HEK293 (cell line): Measurements from ENCODE around the gene UBE3A.
"Not testable (repeated sequence)": the region's sequence is repeated elsewhere in the genome, so short reads cannot be mapped to it uniquely, and the experiment has no call there.

ENCODE experiments used
- CTCF ChIA-PET: fragments of 350-600 bp; formaldehyde crosslinking; extraction: SDS; loops from one replicate; lab custom pipeline; 2021; ENCODE audit warnings: antibody characterized with exemption; lab: Yijun Ruan, JAX
- POLR2A ChIA-PET: fragments of 300-600 bp; formaldehyde crosslinking; extraction: SDS; loops from one replicate; lab custom pipeline; 2020; ENCODE audit warnings: antibody characterized with exemption, inconsistent platforms; lab: Yijun Ruan, JAX
- H3K27ac ChIP-seq: fragments of 200-500 bp; sonication (Bioruptor generic); 2 replicates; pipeline ENCODE4 v1.5.1; 2014; ENCODE audit warnings: low read depth, low read length, control low read depth, inconsistent platforms; ENCODE audit errors: extremely low read depth
- H3K36me3 ChIP-seq, 2 experiments: fragments of 200-500 bp in 1 of 2; sonication (Bioruptor generic) in 1 of 2; 1 replicate in 1 of 2; 2 replicates in 1 of 2; pipeline ENCODE4 v1.5.1; 2014 to 2017; ENCODE audit warnings: inconsistent platforms in 2 of 2, low read length in 2 of 2; ENCODE audit not compliant: control insufficient read depth in 2 of 2, insufficient read depth in 1 of 2
- H3K4me1 ChIP-seq: fragments of 200-500 bp; sonication (Bioruptor generic); 2 replicates; pipeline ENCODE4 v1.5.1; 2014; ENCODE audit warnings: mild to moderate bottlenecking, low read length, inconsistent platforms; ENCODE audit not compliant: control insufficient read depth, insufficient read depth
- H3K4me3 ChIP-seq: 2 replicates; pipeline ENCODE4 v1.5.1; 2011; ENCODE audit warnings: low read depth, mild to moderate bottlenecking, control low read depth, low read length, moderate library complexity
- H3K9me3 ChIP-seq: fragments of 200-500 bp; sonication (Bioruptor generic); 2 replicates; pipeline ENCODE4 v1.5.1; 2014; ENCODE audit warnings: low read depth, low read length, inconsistent platforms; ENCODE audit not compliant: control insufficient read depth, insufficient read depth
- GLIS2 ChIP-seq: fragments of 450-650 bp; formaldehyde crosslinking; IDR thresholded peaks from 2 replicates; pipeline ENCODE4 v1.5.1; 2016; ENCODE audit warnings: missing biosample characterization, missing genetic modification characterization
- HOXC10 ChIP-seq: sonication (generic); formaldehyde crosslinking; IDR thresholded peaks from 2 replicates; pipeline ENCODE4 v1.8.1; 2023; ENCODE audit warnings: mild to moderate bottlenecking, missing genetic modification reagents
- OSR2 ChIP-seq: fragments of 450-650 bp; formaldehyde crosslinking; IDR thresholded peaks from 2 replicates; pipeline ENCODE4 v1.5.1; 2016; ENCODE audit warnings: missing biosample characterization, missing genetic modification characterization
- PRDM10 ChIP-seq: fragments of 450-650 bp; formaldehyde crosslinking; IDR thresholded peaks from 2 replicates; pipeline ENCODE4 v1.5.1; 2016; ENCODE audit warnings: missing biosample characterization, missing genetic modification characterization
- ZFP37 ChIP-seq: fragments of 450-650 bp; formaldehyde crosslinking; IDR thresholded peaks from 2 replicates; pipeline ENCODE4 v1.5.1; 2016; ENCODE audit warnings: missing biosample characterization, missing genetic modification characterization
- ZNF112 ChIP-seq: fragments of 450-650 bp; formaldehyde crosslinking; IDR thresholded peaks from 2 replicates; pipeline ENCODE4 v1.5.0; 2017; ENCODE audit warnings: missing biosample characterization, missing genetic modification characterization
- ZNF138 ChIP-seq: fragments of 450-650 bp; formaldehyde crosslinking; IDR thresholded peaks from 2 replicates; pipeline ENCODE4 v1.5.1; 2016; ENCODE audit warnings: missing biosample characterization, missing genetic modification characterization, borderline replicate concordance
- ZNF146 ChIP-seq: fragments of 450-650 bp; formaldehyde crosslinking; IDR thresholded peaks from 2 replicates; pipeline ENCODE4 v1.5.1; 2016; ENCODE audit warnings: missing biosample characterization, missing genetic modification characterization
- ZNF239 ChIP-seq: fragments of 450-650 bp; formaldehyde crosslinking; IDR thresholded peaks from 2 replicates; pipeline ENCODE4 v1.5.1; 2016; ENCODE audit warnings: missing biosample characterization, missing genetic modification characterization
- ZNF416 ChIP-seq: fragments of 450-650 bp; formaldehyde crosslinking; IDR thresholded peaks from 2 replicates; pipeline ENCODE4 v1.5.1; 2016; ENCODE audit warnings: missing biosample characterization, missing genetic modification characterization
- ZNF513 ChIP-seq: fragments of 450-650 bp; IDR thresholded peaks from 2 replicates; pipeline ENCODE4 v1.5.1; 2018; ENCODE audit warnings: missing biosample characterization, missing genetic modification characterization
- ZNF670 ChIP-seq: fragments of 450-650 bp; formaldehyde crosslinking; IDR thresholded peaks from 2 replicates; pipeline ENCODE4 v1.5.1; 2016; ENCODE audit warnings: missing biosample characterization, missing genetic modification characterization, low read depth
- ZNF707 ChIP-seq: fragments of 450-650 bp; formaldehyde crosslinking; IDR thresholded peaks from 2 replicates; pipeline ENCODE4 v1.5.1; 2016; ENCODE audit warnings: missing biosample characterization, missing genetic modification characterization
- ZSCAN16 ChIP-seq: fragments of 450-650 bp; formaldehyde crosslinking; IDR thresholded peaks from 2 replicates; pipeline ENCODE4 v1.5.1; 2016; ENCODE audit warnings: missing biosample characterization, missing genetic modification characterization
- TF ChIP-seq, protein P1 (sequence below): fragments of 450-650 bp; IDR thresholded peaks from 2 replicates; pipeline ENCODE4 v1.5.1; 2018; ENCODE audit warnings: missing biosample characterization, mild to moderate bottlenecking, missing genetic modification characterization
- TF ChIP-seq, protein P2 (sequence below): fragments of 450-650 bp; formaldehyde crosslinking; IDR thresholded peaks from 2 replicates; pipeline ENCODE4 v1.5.1; 2016; ENCODE audit warnings: missing biosample characterization, missing genetic modification characterization

UBE3A gene

DNA sequence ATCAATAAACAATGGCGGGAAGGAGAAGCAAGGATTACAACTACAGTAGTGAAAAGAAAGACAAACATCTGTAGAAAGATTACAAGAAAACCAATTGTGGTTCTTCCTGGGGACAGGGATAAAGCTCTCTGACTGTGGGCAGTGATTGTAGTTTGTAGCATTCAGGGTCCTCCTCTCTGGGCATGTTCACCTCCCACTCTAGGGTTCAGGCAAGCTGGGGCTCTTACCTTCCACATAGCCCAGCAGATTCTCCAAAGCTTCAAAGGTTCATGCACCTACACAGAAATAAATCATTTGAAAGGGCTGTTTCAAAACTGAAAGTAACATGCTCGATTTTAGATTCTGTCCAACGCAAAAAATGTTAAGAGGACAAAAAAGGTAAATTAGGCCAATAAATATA is 17.4 kb upstream of the UBE3A start (continued):
- TF ChIP-seq GLIS2 (tag by site-specific recombination) = no peak
- TF ChIP-seq ZNF112 = no peak
- no peak for TF ChIP-seq HOXC10
- TF ChIP-seq, protein P1, sequence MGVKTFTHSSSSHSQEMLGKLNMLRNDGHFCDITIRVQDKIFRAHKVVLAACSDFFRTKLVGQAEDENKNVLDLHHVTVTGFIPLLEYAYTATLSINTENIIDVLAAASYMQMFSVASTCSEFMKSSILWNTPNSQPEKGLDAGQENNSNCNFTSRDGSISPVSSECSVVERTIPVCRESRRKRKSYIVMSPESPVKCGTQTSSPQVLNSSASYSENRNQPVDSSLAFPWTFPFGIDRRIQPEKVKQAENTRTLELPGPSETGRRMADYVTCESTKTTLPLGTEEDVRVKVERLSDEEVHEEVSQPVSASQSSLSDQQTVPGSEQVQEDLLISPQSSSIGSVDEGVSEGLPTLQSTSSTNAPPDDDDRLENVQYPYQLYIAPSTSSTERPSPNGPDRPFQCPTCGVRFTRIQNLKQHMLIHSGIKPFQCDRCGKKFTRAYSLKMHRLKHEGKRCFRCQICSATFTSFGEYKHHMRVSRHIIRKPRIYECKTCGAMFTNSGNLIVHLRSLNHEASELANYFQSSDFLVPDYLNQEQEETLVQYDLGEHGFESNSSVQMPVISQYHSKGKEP (tag by site-specific recombination) = no peak

GRCh38 chr15:25455226-25455625 is 16.4 kb upstream of the UBE3A start:
- Histone ChIP-seq H3K27ac (no peak overlapping the region), H3K4me3 (no peak overlapping the region), H3K9me3 (no peaks in the 10 kb centered on the region), H3K36me3 (no peaks in the 10 kb centered on the region), H3K4me1 (no peaks in the 10 kb centered on the region)
- no peak for TF ChIP-seq ZFP37 (tag by site-specific recombination)
- CTCF ChIA-PET = interaction anchor here (0.7 kb wide), 1 partner anchor 255 kb away, joined by 3 read pairs; no protein-coding TSS in a partner anchor
- POLR2A ChIA-PET = no interaction called here

- TF ChIP-seq PRDM10 (tag by site-specific recombination) (no peak), ZSCAN16 (tag by site-specific recombination) (no peak), OSR2 (no peak), ZNF513 (tag by site-specific recombination) (no peak), ZNF146 (tag by site-specific recombination) (no peak), ZNF670 (no peak), ZNF416 (tag by site-specific recombination) (no peak), ZNF239 (tag by site-specific recombination) (no peak), ZNF138 (tag by site-specific recombination) (no peak), ZNF707 (tag by site-specific recombination) (no peak)
- TF ChIP-seq, protein P2, sequence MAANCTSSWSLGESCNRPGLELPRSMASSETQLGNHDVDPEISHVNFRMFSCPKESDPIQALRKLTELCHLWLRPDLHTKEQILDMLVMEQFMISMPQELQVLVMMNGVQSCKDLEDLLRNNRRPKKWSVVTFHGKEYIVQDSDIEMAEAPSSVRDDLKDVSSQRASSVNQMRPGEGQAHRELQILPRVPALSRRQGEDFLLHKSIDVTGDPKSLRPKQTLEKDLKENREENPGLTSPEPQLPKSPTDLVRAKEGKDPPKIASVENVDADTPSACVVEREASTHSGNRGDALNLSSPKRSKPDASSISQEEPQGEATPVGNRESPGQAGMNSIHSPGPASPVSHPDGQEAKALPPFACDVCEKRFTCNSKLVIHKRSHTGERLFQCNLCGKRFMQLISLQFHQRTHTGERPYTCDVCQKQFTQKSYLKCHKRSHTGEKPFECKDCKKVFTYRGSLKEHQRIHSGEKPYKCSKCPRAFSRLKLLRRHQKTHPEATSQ (tag by site-specific recombination) = no peak
- Histone ChIP-seq H3K4me1 (no peaks in the 10 kb centered on the region), H3K9me3 (no peaks in the 10 kb centered on the region), H3K36me3 (no peaks in the 10 kb centered on the region), H3K27ac (no peak overlapping the region), H3K4me3 (no peak overlapping the region)
- CTCF ChIA-PET = interaction anchor here (0.7 kb wide), 1 partner anchor 255 kb away, joined by 3 read pairs; no protein-coding TSS in a partner anchor
- POLR2A ChIA-PET = no interaction called here
Observed at GRCh38 chr15:25454771-25455170, 15.9 kb upstream of the UBE3A start.

DNA sequence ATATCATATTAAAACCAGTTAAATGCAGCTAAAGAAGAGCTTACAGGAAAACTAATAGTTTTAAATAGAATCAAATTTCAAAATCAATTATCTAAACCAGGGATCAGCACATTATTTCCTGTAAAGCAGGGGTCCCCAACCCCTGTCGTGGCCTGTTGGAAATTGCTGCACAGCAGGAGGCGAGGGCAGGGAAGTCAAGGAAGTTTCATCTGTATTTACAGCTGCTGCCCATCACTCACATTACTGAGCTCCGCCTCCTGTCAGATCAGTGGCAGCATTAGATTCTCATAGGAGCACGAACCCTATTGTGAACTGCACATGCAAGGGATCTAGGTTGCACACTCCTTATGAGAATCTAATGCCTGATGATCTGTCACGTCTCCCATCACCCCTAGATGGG is 14.4 kb upstream of the UBE3A start:
- H3K4me3 ChIP-seq, H3K27ac ChIP-seq, POLR2A ChIA-PET, H3K9me3 ChIP-seq, H3K36me3 ChIP-seq, H3K4me1 ChIP-seq, CTCF ChIA-PET: not testable (repeated sequence)
